ENCODE results near the gene SHKBP1. TPM values are rescaled to one million over a fixed set of nuclear protein-coding genes. Genes with fewer than 3 reads are reported as not detected.

SHKBP1 gene
- total RNA-seq, 2 experiments from 2014 or later, result 49.4 to 115 TPM

DNA sequence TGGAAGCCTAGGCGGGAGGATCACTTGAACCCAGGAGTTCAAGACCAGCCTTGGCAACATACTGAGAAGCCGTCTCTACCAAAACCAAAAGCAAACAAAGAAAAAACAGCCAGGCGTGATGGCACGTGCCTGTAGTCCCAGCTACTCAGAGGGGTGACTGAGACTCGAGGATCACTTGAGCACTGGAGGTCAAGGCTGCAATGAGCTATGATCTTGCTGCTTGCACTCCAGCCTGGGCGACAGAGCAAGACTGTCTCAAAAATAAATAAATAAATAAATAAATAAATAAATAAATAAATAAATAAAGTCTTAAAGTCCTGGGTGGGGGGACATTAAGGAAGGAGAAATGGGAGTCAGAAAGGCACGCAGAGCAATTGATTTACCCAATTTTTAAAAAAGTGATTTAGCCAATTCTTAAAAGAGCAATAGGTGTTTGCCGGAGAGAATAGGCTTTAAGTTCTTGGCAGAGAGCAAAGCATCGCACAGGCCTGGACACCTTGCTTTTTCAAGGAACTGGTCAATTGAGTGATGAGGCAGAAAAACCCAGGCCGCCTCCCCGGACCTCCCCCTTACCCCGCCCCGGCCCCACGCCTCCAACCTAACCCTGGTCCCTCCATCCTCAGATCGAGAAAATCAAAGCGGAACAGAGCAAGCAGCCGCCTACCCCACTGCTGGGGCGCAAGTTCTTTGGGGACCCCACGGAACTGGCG, 9.5 kb upstream of the SHKBP1 start:
- Histone ChIP-seq H2AFZ (ENCODE audit: low read length) (no peak overlapping the region), H3K27ac (ENCODE audit: low read depth, low read length, poor library complexity, severe bottlenecking) (no peak overlapping the region), H3K9me2 (ENCODE audit: insufficient read depth, low read length) (no peaks in the 10 kb centered on the region), H3K4me1 (ENCODE audit: insufficient read depth, low read length, poor library complexity, severe bottlenecking) (peaks cover 12% of the 10 kb centered on the region), H4K20me1 (ENCODE audit: insufficient read depth, low read length) (no peaks in the 10 kb centered on the region), H3K36me3 (ENCODE audit: insufficient read depth, low read length) (no peaks in the 10 kb centered on the region), H3K9me3 (ENCODE audit: low read length) (no peaks in the 10 kb centered on the region), H3K4me3 (ENCODE audit: low read depth, low read length, poor library complexity, severe bottlenecking) (no peak overlapping the region), H3K4me2 (ENCODE audit: low read length) (no peak overlapping the region), H3K79me2 (ENCODE audit: insufficient read depth, low read depth, low read length) (no peaks in the 10 kb centered on the region)
- no peak for DNase-seq (ENCODE audit: low spot score)
- ChIA-PET CTCF (ENCODE audit: unreplicated experiment) (no interaction called here), POLR2A (no interaction called here)
- TF ChIP-seq EZH2phosphoT487 (IDR thresholded peaks at IDR 0.05; ENCODE audit: borderline replicate concordance, low read depth, low read length) (no peak), CTCF (conservative IDR thresholded peaks at IDR 0.05; ENCODE audit: low read length) (no peak)
- intact Hi-C loops (cut with micrococcal nuclease; ENCODE audit: unreplicated experiment), result no loop called here
- BruUV-seq (replicated peaks), result no TSS peak

- no TSS peak for BruUV-seq (replicated peaks)
- no peak overlapping the region for H2AFZ ChIP-seq (ENCODE audit: low read length)
- no peaks in the 10 kb centered on the region for H3K9me3 ChIP-seq (ENCODE audit: low read length)
- intact Hi-C loops (cut with micrococcal nuclease; ENCODE audit: unreplicated experiment), result no loop called here
- DNase-seq (ENCODE audit: low spot score), result no peak
- POLR2A ChIA-PET, result no interaction called here
- no peak overlapping the region for H3K4me2 ChIP-seq (ENCODE audit: low read length)
- no peaks in the 10 kb centered on the region for H4K20me1 ChIP-seq (ENCODE audit: insufficient read depth, low read length)
- H3K36me3 ChIP-seq (ENCODE audit: insufficient read depth, low read length), result no peaks in the 10 kb centered on the region
- peaks cover 12% of the 10 kb centered on the region for H3K4me1 ChIP-seq (ENCODE audit: insufficient read depth, low read length, poor library complexity, severe bottlenecking)
- no peak overlapping the region for H3K27ac ChIP-seq (ENCODE audit: low read depth, low read length, poor library complexity, severe bottlenecking)
- CTCF ChIA-PET (ENCODE audit: unreplicated experiment), result no interaction called here
- H3K9me2 ChIP-seq (ENCODE audit: insufficient read depth, low read length), result no peaks in the 10 kb centered on the region
- H3K79me2 ChIP-seq (ENCODE audit: insufficient read depth, low read depth, low read length), result no peaks in the 10 kb centered on the region
- TF ChIP-seq CTCF (conservative IDR thresholded peaks at IDR 0.05; ENCODE audit: low read length) (no peak), EZH2phosphoT487 (IDR thresholded peaks at IDR 0.05; ENCODE audit: borderline replicate concordance, low read depth, low read length) (no peak)
- no peak overlapping the region for H3K4me3 ChIP-seq (ENCODE audit: low read depth, low read length, poor library complexity, severe bottlenecking)
Measured at GRCh38 chr19:40567750-40568494, 8.8 kb upstream of the SHKBP1 start.
